Muscle of arm (tissue), 12 donors: Measurements from ENCODE around the gene PPP2R3B. TPM values are rescaled to one million over a fixed set of nuclear protein-coding genes. Genes with fewer than 3 reads are reported as not detected.
"Not testable (repeated sequence)": the region's sequence is repeated elsewhere in the genome, so short reads cannot be mapped to it uniquely, and the experiment has no call there.

Experiments
- DNase-seq: peaks from one replicate; pipeline ENCODE4 v3.0.0-alpha.2; 2013
- polyA plus RNA-seq, 12 donors: library from polyadenylated mRNA; unstranded; fragments of 120-200 nt; gene quantifications; one replicate each; pipeline ENCODE4 v1.2.1, GENCODE V29; 2013; ENCODE audit not compliant: insufficient read length in 12 of 12

PPP2R3B gene
- polyA plus RNA-seq, 12 donors = 109 to 264 (median 171) TPM; not detected in 1

- no peak for DNase-seq
These were observed 45.9 kb downstream of the PPP2R3B start for GRCh38 chrX:340641-341423.

GRCh38 chrX:340121-340520 is 46.6 kb downstream of the PPP2R3B start:
- no peak for DNase-seq

GRCh38 chrX:338836-339400 is 47.8 kb downstream of the PPP2R3B start:
- no peak for DNase-seq

- DNase-seq = no peak
These were observed 48.3 kb downstream of the PPP2R3B start for GRCh38 chrX:338281-338835.

- DNase-seq = no peak
These were observed 49.3 kb downstream of the PPP2R3B start for GRCh38 chrX:337331-337831.

- no peak for DNase-seq
These were observed 50.5 kb downstream of the PPP2R3B start for GRCh38 chrX:336227-336626.

GRCh38 chrX:335758-336155 is 51.0 kb downstream of the PPP2R3B start:
- DNase-seq = no peak

- no peak for DNase-seq
These were observed 51.5 kb downstream of the PPP2R3B start for GRCh38 chrX:334971-335757.

GRCh38 chrX:334331-334891 is 52.3 kb downstream of the PPP2R3B start:
- no peak for DNase-seq

- no peak for DNase-seq
These were observed 52.9 kb downstream of the PPP2R3B start for GRCh38 chrX:333611-334311.

- DNase-seq = no peak
These were observed 53.6 kb downstream of the PPP2R3B start for GRCh38 chrX:332916-333610.

GRCh38 chrX:332496-332860 is 54.2 kb downstream of the PPP2R3B start:
- DNase-seq = no peak

GRCh38 chrX:331825-332495 is 54.7 kb downstream of the PPP2R3B start:
- no peak for DNase-seq

- DNase-seq = no peak
These were observed 55.4 kb downstream of the PPP2R3B start for GRCh38 chrX:331151-331824.

GRCh38 chrX:330726-331150 is 56.0 kb downstream of the PPP2R3B start:
- DNase-seq = no peak

GRCh38 chrX:330141-330725 is 56.5 kb downstream of the PPP2R3B start:
- DNase-seq = not testable (repeated sequence)

GRCh38 chrX:329291-329910 is 57.3 kb downstream of the PPP2R3B start:
- DNase-seq = no peak

- no peak for DNase-seq
These were observed 59.0 kb downstream of the PPP2R3B start for GRCh38 chrX:327660-328126.
